GM04503 (cell line): ENCODE results near the gene VGLL2.

ENCODE experiments used
- DNase-seq: peaks from one replicate; pipeline ENCODE4 v3.0.0-alpha.2; 2012; ENCODE audit warnings: low read depth

Gene VGLL2

DNA sequence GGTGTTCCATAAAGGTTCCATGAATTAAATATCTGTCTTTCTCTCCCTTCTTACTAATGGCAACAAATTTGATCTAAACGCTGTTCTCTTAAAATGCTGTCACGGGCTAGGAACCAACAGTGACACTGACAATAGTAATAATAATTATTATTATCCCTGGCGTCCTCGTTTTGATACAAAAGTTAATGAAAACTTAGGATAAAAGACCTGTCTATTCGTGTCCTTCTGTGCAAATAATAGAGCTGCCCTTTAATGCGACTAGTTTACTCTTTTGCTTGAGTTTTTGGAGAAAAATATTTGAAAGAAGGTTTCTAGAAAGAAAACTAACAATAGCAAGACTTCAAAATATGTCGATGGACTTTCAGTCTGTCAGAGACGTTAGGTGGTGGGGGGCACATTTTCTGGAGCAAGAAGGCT lies 4.3 kb downstream of the VGLL2 start:
- no peak for DNase-seq

- no peak for DNase-seq
Measured at GRCh38 chr6:117270055-117270842, 4.9 kb downstream of the VGLL2 start.

GRCh38 chr6:117270843-117271507 lies 5.6 kb downstream of the VGLL2 start:
- DNase-seq, result no peak

DNA sequence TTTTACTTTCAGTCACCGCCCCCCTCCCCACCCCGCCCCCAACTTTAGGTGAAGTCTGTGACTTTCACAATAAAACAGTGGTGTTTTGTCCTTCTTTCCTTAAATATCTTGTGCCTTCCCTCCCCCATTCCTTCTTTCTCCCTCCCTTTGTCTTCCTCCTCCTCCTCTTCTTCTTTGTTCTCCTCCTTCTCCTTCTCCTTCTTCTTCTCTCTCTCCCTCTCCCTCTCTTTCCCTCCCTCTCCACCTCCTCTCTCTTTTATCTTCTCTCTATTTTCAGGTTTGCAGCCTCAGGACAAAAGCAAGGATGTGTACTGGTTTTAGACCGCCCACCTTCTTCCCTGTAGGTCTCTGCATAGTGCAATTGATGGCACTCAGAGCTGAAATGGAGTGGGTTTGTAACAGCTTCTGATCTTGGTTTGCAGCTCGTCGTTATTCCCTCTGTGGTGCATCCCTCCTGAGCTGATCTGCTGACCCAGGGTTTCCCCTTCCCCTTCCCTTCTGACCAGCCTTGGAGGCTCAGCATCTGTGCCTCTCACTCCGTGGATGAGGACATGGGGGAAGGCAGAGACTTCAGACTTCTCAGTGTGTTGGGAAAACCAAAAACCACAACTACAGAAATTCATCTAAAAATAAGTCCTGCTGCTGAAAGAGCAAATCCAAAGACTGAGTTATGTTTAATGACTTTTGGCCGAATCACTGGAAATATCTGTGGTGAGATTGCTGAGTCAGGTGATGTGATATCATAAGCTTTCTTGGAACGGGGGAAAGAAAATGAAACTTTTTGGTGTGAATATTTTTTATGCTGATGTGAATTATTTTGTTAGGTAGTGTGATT lies 6.9 kb downstream of the VGLL2 start:
- no peak for DNase-seq

DNA sequence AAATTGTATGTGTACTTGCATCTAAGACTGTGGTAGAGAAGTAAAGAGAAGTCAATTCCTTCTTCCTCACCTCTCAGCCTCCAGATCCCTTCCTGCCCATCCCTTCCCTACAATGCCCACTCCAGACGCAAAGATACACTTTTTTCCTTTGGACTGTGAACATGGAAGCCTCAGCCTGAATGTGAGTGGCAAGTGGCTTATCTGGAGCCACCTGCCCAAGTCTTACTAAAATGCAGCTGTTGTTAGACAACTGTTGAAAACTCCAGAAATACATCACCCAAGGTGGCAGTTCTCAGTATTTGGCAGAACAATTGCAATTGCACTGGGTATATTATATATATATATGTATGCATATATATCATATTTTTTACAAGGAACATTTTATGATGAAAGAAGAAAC lies 7.5 kb downstream of the VGLL2 start:
- no peak for DNase-seq

DNA sequence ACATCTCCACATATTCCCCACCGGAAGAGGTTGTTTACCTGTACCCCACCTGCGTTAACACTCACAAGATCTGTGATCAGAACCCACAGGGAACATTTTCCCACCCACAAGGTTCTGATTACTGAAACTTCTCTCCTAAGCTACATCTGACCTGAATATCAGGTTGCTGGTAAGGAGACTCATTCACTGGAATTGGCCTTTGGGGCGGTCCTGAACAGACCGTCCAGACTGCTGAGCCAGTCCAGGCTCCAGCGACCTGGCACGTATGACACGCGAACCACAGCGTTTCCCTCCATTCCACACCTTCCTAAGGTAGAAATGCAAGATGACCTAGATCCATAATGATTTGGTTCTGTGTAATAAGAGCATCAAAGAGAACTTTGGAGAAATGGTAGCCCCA lies 9.8 kb downstream of the VGLL2 start:
- DNase-seq, result no peak

DNA sequence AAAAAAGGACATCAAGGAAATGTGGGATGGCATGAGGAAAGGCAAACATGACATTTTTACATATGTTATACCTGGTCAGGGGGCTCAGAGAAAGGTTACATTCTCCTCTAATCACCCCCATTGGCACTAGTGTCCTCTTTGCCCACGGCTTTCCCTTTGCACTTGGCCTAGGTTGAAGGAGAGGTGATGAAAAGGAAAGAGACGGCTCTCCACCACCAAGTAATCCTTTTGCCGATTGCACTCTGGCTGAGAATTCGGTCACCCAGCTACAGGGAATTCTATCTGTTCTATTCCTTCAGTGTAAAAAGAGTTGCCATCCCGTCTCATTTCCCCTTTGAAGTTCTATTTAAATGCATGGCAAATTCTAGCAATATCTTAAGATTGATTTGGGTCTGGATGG lies 10.4 kb downstream of the VGLL2 start:
- no peak for DNase-seq

DNA sequence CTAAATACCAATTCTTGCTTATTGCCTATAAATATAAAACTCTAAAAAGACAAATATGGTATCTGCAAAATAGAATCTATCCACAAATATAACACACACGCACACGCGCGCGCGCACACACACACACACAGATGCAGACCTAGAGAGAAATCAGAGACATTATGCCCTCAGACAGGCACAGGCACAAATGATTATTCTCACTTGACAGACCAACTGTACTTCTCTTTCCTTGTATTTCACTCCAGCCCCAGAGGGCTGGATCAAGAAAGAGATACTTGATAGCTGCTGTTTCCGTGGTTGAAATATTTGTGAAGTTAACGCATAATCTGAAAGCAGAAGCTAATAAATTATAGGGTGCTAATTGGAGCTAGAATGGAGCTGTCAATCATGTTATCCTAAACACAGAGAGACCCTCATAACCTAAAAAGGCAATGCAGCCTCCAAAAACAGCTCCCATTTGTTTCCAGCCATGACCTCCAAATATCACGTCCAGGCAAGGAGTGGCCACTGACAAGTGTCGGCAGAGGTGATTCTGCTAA lies 11.5 kb downstream of the VGLL2 start:
- DNase-seq, result no peak

- no peak for DNase-seq
Measured at GRCh38 chr6:117280922-117281321, 15.6 kb downstream of the VGLL2 start.

DNA sequence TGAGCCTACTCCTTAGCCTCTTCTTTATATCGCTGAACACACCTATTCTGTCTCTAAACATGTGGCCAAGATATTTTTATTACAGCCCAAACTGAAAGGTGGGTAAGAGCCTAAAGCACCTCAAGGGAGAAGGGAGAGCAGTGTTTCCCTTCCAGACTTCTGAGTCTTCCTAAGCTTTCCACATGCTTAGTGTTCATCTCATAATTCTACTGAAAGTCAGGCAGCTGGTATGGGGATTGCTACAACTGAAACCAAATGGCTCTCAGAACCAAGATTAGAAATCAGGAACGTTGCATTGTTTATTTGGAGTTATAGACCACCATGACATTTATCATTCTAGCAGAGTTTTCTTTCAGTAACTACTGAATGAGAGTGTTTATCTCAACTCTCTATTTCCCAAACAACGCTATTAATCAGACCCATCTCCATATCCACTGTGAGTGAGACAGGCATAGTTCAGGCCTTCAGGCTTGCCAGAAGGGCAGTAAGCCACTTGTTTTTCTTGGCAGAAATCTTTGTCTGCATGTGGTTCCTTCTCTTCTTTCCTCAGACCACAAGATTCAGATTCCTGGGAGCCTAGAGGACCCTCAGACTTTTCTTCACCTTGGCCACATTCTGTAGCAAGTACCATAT lies 22.8 kb downstream of the VGLL2 start:
- DNase-seq, result no peak

GRCh38 chr6:117290173-117290846 lies 25.0 kb downstream of the VGLL2 start:
- DNase-seq, result no peak

DNA sequence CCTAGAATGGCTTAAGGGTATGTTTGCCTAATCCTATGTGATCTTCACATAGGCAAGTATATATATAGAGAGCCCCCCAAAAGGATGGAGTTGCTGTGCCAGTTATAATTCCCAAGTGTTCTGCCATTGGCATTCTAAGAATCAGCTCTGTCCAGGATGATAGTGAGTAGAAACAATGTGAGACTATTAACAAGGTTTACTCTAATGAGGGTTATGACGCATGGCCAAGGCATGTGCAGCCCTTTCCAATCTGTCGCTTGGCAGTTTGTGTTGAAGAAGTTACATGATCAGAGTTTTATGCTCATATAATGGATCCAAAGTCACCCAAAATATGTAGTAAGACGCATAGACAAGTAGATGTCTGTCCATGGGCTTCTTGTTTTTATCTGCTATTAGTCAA lies 33.6 kb downstream of the VGLL2 start:
- no peak for DNase-seq

- no peak for DNase-seq
Measured at GRCh38 chr6:117303323-117303722, 38.0 kb downstream of the VGLL2 start.

- DNase-seq, result no peak
Measured at GRCh38 chr6:117304446-117304845, 39.1 kb downstream of the VGLL2 start.

DNA sequence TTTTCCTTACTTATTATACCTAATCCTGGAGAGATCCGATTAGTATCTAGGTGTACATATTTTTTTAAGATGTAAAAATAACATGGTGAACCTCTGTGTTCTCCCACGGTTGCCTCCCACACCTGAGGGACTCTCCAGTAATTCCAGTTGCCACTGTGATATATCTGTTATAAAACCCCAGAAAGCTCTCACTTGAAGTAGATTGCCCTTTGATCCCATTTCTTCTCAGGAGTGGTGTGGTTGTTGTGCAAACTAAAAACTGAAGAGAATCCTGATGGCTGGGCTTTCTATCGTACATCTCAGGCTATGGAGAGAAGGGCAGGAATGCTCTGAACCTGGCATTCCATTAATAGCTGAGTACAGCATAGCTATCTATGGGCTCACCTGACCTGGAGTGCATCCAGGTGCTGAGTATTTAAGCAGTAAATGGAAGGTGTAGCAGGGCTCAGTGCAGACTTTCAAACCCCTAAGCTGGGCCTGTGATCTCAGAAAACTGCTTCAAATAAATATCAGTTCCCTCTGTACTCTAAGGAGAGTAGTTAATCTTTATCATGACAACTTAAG lies 41.0 kb downstream of the VGLL2 start:
- no peak for DNase-seq

DNA sequence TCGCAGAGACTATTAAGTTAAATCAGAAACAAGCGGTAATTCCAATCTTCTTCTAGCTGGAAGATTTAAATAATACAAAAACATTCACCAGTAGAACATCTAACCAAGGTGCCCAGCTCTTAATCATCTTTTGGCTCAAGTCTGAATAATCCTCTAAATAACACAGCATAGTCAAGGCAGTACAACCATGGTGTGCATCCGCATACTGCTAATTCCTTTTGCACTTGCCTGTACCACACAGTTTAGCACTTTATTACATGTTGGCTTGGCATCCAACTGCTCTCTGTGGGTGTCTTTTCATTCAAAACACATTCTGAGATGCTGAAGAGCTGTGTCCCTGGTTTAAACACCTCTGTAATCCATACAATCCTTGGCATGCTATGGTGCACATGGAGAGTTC lies 42.3 kb downstream of the VGLL2 start:
- no peak for DNase-seq

- DNase-seq, result no peak
Measured at GRCh38 chr6:117309069-117309468, 43.7 kb downstream of the VGLL2 start.

DNA sequence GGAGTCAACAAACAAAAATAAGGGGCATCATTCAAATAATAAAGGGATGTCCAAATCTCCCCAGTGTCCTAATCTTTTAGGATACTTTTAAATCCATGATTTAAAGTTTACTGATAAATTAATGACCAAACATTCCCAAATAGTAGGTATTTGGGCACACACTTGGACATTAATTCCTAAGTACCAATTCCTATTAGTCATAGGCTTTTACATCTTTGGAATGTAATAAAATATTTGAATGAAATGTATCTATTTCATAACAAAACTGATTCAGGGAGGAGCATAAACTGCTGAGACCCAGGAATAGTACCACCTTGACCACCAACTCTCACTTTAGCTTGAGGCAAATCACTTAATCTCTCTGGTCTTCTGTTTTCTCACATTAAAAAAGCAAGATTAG lies 44.3 kb downstream of the VGLL2 start:
- no peak for DNase-seq

- DNase-seq, result no peak
Measured at GRCh38 chr6:117311310-117311709, 46.0 kb downstream of the VGLL2 start.

DNA sequence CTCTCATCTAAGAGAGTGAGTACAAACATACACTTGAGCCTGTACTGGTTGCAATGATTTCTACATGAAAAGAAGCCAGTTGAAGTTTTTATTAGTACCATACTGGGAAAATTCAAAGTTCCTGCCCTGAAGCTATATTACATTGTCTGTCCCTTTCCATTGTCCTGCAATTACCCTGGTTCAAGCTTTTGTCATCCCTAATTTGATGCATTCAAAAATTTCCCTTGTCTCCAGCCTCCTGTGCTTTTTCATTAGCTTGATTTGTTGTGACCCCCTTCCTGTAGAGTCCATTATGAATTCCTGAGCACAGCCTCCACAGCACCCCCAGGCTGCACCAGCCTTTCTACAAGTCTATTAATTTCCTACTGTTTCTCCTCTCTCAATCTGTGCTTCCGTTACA lies 46.4 kb downstream of the VGLL2 start:
- no peak for DNase-seq

DNA sequence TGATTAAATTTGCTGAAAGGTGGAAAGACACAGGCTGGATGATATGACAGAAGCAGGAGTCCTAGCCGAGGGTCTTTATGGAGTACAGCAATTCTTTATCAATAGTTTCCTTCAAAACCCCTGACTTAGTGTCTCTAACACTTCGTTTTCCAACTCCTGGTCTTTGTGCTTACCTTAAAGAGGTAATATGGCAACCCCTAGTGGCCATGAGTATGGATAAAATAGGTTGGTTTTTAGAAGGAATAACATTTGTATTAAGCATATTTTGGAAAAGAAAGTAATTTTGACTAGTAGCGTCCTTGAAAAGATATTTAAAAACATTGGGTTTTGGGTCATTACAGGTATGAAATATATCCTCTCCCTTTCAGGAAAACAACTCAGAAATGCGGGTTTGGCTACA lies 51.9 kb downstream of the VGLL2 start:
- no peak for DNase-seq
